KMS-11 (cell line): Measurements from ENCODE around the gene SLC22A23.

ENCODE experiments used
- H2AFZ ChIP-seq: fragments of 200-600 bp; sonication (generic); 2 replicates; pipeline ENCODE4 v1.6.1; 2016; ENCODE audit warnings: antibody characterized with exemption, mixed run types, low read depth
- H3K27ac ChIP-seq: fragments of 200-600 bp; sonication (generic); 2 replicates; pipeline ENCODE4 v1.6.1; 2016; ENCODE audit warnings: mild to moderate bottlenecking, mixed run types
- H3K27me3 ChIP-seq: fragments of 200-600 bp; sonication (generic); 2 replicates; pipeline ENCODE4 v1.6.1; 2017; ENCODE audit warnings: mild to moderate bottlenecking, low read depth, mixed run types, moderate library complexity; ENCODE audit not compliant: insufficient read depth
- H3K36me3 ChIP-seq: fragments of 200-600 bp; sonication (generic); 2 replicates; pipeline ENCODE4 v1.6.1; 2017; ENCODE audit warnings: mild to moderate bottlenecking, mixed run types; ENCODE audit not compliant: insufficient read depth
- H3K4me1 ChIP-seq: fragments of 200-600 bp; sonication (generic); 2 replicates; pipeline ENCODE4 v1.6.1; 2016; ENCODE audit warnings: mild to moderate bottlenecking, low read depth, mixed run types; ENCODE audit not compliant: poor library complexity, severe bottlenecking
- H3K4me2 ChIP-seq: fragments of 200-600 bp; sonication (generic); 2 replicates; pipeline ENCODE4 v1.7.0; 2016; ENCODE audit warnings: mild to moderate bottlenecking, mixed run types
- H3K4me3 ChIP-seq: fragments of 200-600 bp; sonication (generic); IDR thresholded peaks from 2 replicates; pipeline ENCODE4 v1.6.1; 2017; ENCODE audit warnings: low read depth, low read length, mixed read lengths; ENCODE audit not compliant: insufficient read depth
- H3K79me2 ChIP-seq: fragments of 200-600 bp; sonication (generic); 2 replicates; pipeline ENCODE4 v1.6.1; 2016; ENCODE audit warnings: low read depth, mixed run types; ENCODE audit not compliant: insufficient read depth
- H3K9ac ChIP-seq: fragments of 200-600 bp; sonication (generic); 2 replicates; pipeline ENCODE4 v1.6.1; 2016; ENCODE audit warnings: mild to moderate bottlenecking, mixed run types
- H4K20me1 ChIP-seq: fragments of 200-600 bp; sonication (generic); 2 replicates; pipeline ENCODE4 v1.6.1; 2016; ENCODE audit warnings: mild to moderate bottlenecking, mixed run types; ENCODE audit not compliant: insufficient read depth
- CTCF ChIP-seq: fragments of 200-600 bp; sonication (generic); conservative IDR thresholded peaks from 2 replicates; pipeline ENCODE4 v1.6.1; 2017; ENCODE audit warnings: low read depth, mild to moderate bottlenecking, antibody characterized with exemption, low read length, moderate library complexity, mixed read lengths

SLC22A23 gene

GRCh38 chr6:3494391-3495100 lies 37.7 kb upstream of the SLC22A23 start:
- Histone ChIP-seq H3K4me1 (no peaks in the 10 kb centered on the region), H3K9ac (no peak overlapping the region), H3K36me3 (no peaks in the 10 kb centered on the region), H3K4me2 (no peak overlapping the region), H2AFZ (no peak overlapping the region), H4K20me1 (no peaks in the 10 kb centered on the region), H3K4me3 (no peak overlapping the region), H3K79me2 (no peaks in the 10 kb centered on the region), H3K27me3 (no peaks in the 10 kb centered on the region), H3K27ac (no peak overlapping the region)
- no peak for TF ChIP-seq CTCF

- no peak for TF ChIP-seq CTCF
- no peak overlapping the region for H3K27ac ChIP-seq
- H3K36me3 ChIP-seq: no peaks in the 10 kb centered on the region
- H3K4me2 ChIP-seq: no peak overlapping the region
- no peaks in the 10 kb centered on the region for H4K20me1 ChIP-seq
- no peaks in the 10 kb centered on the region for H3K27me3 ChIP-seq
- no peaks in the 10 kb centered on the region for H3K79me2 ChIP-seq
- no peaks in the 10 kb centered on the region for H3K4me1 ChIP-seq
- no peak overlapping the region for H3K9ac ChIP-seq
- H2AFZ ChIP-seq: no peak overlapping the region
- no peak overlapping the region for H3K4me3 ChIP-seq
These were observed 33.8 kb upstream of the SLC22A23 start for GRCh38 chr6:3490625-3490980.

GRCh38 chr6:3489961-3490624 lies 33.2 kb upstream of the SLC22A23 start:
- no peak overlapping the region for H3K4me3 ChIP-seq
- no peak for TF ChIP-seq CTCF
- no peaks in the 10 kb centered on the region for H3K27me3 ChIP-seq
- no peak overlapping the region for H2AFZ ChIP-seq
- H3K4me1 ChIP-seq: no peaks in the 10 kb centered on the region
- H4K20me1 ChIP-seq: no peaks in the 10 kb centered on the region
- H3K4me2 ChIP-seq: no peak overlapping the region
- H3K27ac ChIP-seq: no peak overlapping the region
- no peaks in the 10 kb centered on the region for H3K79me2 ChIP-seq
- no peaks in the 10 kb centered on the region for H3K36me3 ChIP-seq
- H3K9ac ChIP-seq: no peak overlapping the region

GRCh38 chr6:3489027-3489757 lies 32.3 kb upstream of the SLC22A23 start:
- Histone ChIP-seq H3K27me3 (no peaks in the 10 kb centered on the region), H3K4me2 (no peak overlapping the region), H3K27ac (no peak overlapping the region), H3K36me3 (no peaks in the 10 kb centered on the region), H4K20me1 (no peaks in the 10 kb centered on the region), H3K4me3 (no peak overlapping the region), H2AFZ (no peak overlapping the region), H3K4me1 (no peaks in the 10 kb centered on the region), H3K9ac (no peak overlapping the region), H3K79me2 (no peaks in the 10 kb centered on the region)
- TF ChIP-seq CTCF: no peak
